Middle frontal gyrus (tissue), 1 donor: ENCODE measurements around the gene SDC1.

ENCODE experiments used
- DNase-seq: peaks from one replicate; pipeline ENCODE4 v3.0.0-alpha.2; 2015; ENCODE audit warnings: low spot score; ENCODE audit errors: extremely low spot score

Gene SDC1

DNA sequence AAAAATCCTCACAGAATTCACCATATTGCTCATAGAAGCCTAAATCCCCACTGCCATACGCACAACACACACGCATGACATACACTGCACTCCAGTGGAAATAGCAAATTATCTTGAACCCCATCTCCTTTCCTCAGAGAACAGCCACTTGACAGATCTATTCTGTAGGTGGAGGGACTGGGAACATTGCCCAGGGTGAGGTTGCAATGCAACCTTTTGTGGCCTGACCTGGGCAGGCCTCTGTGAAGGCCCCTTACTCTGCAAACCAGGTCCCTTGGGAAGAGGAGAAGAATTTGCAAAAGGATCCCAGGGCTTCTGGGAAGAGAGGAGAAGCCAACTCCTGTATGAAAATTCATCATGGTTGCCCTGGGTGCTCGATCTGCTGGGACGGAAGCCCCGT, 51.9 kb downstream of the SDC1 start:
- no peak for DNase-seq

- DNase-seq: no peak
Observed at GRCh38 chr2:20172273-20173055, 52.5 kb downstream of the SDC1 start.

- DNase-seq: no peak
Observed at GRCh38 chr2:20171445-20171977, 53.4 kb downstream of the SDC1 start.

GRCh38 chr2:20170704-20171250, 54.2 kb downstream of the SDC1 start:
- no peak for DNase-seq

DNA sequence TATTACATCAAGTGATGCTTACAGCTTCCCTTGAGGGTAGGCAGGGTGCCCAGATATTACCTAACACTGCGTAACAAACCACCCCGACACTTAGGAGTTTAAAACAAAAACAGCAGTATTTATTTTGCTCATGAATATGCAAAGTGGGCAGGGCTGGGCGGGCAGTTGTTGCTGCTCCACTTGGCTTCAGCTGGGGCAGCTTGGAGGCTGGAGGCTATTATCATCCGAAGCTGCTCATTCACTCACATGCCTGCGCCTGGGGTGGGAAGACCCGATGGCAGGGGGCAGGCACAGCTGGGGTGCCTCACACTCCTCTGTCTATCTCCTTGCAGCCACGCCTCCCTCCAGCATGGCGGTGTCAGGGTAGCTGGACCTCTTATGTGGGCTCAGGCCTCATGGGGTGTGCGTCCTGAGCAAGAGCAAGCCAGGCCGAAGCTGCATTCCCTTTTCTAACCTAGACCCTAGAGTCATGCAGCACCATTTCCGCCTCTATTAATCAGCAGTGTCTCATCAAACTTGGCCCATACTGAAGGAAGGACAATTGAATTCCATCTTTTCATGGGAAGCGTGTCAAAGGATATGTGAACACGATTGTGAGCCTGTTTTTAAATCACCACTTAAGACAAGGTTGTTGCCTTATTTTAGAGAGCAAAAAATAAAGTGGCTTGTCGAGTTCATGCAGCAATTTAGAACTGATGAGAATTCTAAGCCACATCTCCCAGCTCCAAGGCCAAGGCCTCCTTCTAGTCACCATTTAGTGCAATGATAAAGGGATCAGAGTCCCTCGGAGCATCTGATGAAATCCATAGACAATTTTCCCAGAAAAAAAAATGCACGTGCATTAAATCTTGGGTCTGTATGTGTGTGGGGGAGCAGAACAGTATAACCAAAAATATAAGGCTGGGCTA, 54.9 kb downstream of the SDC1 start:
- no peak for DNase-seq

DNA sequence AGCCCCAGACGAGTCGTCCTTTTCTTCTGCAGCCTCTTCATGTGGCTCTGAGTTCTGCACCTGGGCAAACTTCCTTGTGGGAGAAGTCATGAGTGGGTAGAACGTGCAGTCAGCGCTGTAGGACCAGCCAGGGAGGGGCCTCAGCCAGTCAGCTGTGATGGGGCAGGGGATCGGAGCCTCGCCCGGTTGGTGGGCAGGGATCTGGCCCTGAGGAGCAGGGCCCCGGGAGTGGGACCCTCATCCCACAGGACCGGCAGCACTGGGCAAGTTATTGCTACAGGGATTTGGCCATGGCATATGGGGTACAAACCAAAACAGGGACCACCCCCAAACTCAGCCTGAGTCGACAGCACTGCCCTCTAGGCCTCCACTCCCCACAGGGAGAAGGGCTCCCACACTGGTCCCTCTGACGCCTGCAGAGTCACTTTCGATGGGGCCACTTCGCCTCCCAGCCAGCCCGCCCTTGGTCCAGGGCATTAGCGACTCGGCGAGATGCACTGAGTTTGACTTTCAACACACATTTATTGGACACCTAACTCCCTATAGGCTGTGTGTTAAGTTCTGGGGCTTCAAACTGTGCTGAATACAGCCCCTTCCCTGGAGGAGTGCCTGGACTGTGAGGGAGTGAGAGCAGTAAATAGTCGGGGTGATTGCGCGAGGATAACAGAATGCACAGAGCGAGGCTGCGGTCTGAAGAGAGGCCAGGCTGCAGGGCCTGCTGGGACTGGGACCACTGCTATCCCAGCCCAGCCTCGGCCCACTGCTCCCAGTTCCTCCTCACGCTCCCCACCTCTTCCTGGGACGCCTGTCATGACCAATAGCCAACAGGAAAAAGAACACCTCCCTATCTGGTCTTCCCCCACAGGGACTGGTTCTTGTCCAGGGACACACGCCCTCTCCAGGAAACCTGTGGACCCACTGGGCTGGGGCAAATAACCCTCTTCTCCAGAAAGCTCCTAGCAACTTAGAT, 55.9 kb downstream of the SDC1 start:
- DNase-seq: no peak

GRCh38 chr2:20168048-20168726, 56.7 kb downstream of the SDC1 start:
- no peak for DNase-seq

DNA sequence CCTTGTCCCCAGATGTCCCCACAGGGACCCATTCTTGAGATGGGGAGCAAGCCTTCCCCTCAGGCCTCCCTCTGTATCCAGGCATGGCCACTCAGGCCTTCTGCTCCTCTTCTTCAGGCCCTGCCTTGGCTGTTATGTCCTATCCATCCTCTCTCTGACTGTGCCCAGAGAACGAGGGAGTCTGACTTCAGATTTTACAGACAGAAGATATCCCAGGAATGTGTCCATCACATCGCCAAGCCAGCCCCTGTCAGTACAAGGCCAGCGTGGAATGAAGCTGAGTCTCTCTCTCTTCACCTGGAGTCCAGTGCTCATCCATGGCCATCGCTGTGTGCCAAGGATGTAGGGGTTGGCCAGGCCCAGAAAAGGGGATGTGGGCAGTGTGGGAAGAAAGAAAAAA, 57.6 kb downstream of the SDC1 start:
- no peak for DNase-seq

GRCh38 chr2:20165677-20166509, 59.0 kb downstream of the SDC1 start:
- no peak for DNase-seq

DNA sequence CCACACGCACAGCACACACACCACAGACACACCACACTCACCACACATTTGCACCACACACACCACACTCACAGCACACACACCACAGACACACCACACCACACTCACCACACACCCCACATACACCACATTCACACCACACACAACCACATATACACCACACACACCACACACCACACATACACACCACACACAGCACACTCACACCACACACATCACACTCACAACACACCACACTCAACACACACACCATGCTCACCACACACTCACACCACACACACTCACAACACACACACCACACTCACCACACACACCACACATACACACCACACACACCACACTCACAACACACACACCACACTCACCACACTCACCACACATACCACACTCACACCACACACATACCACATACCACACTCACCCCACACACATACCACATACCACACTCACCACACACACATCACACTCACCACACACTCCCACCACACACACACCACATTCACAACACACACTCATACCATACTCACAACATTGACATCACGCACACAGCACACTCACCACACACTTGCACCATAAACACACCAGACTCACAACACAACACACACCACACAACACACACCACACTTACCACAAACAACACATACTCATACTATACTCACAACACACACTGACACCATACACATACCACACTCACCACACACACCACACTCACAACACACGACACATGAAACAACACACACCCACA, 60.0 kb downstream of the SDC1 start:
- DNase-seq: no peak

- no peak for DNase-seq
Observed at GRCh38 chr2:20164061-20164733, 60.7 kb downstream of the SDC1 start.

- DNase-seq: no peak
Observed at GRCh38 chr2:20159411-20160070, 65.4 kb downstream of the SDC1 start.

DNA sequence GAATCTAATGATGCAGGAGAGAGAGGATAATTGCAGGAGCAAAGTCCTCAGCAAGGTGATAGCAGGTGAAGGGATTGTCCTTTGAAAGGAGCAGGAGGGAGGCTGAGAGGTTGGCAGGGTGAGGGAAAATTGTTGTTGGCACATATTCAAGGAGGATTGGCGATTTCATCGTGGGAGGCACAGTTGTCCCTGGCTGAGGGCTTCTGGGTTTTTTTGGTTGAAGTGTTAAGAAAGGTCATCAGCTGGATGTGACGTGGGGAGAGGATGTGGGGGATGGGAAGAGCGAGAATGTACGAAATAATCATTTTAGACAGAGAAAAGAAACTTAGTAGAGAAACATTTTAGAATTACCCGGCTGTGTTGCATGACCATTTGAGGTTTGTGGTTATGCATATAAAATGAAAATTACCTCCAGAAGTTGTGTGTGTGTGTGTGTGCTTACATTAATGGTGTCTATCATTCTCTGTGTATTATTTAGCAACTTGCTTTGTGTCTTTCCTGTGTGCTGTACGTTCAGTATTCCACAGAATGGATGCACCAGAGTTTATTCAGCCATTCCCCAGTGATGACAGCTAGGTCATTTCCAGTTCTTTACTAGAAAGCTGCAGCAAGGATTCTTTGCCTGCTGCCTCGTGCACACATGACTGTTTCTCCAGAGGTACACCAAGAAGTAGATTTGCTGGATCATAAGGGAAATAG, 67.6 kb downstream of the SDC1 start:
- DNase-seq: no peak

DNA sequence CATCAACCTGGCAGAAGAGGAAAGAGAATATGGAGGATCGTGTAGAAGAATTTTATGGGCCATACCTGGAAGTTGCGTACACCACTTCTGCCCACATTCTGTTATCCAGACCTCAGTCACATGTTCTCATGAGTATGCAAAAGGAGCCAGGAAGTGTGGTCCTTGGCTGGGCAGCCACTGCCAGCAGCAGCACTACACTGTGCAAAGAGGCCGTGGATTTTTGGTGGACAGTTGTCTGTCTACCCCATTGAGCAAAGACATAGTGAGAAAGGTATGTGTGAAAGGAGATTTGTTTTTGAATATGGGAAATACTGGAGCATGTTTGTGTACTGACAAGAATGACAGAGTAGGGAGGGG, 68.1 kb downstream of the SDC1 start:
- no peak for DNase-seq

DNA sequence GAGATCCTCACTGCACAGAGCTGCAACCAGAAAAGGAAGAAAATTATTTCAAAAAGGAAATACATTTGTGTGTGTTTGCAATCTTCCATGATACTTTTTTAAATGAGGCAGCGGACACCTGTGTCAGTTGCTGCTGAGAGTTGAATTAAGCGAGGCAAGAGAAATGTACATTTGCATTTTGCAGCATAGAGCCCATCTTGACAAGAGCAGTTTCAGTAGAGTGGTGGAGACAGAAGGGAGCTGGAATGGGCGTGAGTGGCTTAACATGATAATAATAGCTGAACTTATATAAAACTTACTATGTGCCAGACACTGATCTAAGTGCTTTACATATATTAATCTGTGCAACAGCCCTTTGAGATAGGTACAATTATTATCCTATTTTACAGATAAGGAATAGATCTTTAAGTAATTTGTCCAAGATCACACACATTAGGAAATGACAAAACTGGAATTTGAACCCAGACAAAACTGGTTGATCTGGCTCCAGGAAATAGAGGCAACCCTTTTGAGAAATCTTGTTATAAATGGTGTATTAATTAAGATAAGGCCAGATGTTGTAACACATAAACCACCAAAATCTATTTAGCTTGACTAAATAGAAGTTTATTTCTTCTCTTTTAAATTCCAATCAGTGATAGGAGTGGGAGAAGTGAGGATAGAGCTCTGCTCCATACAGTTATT, 68.7 kb downstream of the SDC1 start:
- no peak for DNase-seq

- DNase-seq: no peak
Observed at GRCh38 chr2:20153131-20153851, 71.6 kb downstream of the SDC1 start.
